GM15510 (cell line): Measurements from ENCODE around the gene WDTC1.

Experiments
- POLR2A ChIP-seq: IDR thresholded peaks from 3 replicates; pipeline ENCODE4 v1.6.1; 2011; ENCODE audit warnings: borderline replicate concordance; ENCODE audit not compliant: insufficient read length; ENCODE audit errors: extremely low read depth

Gene WDTC1

DNA sequence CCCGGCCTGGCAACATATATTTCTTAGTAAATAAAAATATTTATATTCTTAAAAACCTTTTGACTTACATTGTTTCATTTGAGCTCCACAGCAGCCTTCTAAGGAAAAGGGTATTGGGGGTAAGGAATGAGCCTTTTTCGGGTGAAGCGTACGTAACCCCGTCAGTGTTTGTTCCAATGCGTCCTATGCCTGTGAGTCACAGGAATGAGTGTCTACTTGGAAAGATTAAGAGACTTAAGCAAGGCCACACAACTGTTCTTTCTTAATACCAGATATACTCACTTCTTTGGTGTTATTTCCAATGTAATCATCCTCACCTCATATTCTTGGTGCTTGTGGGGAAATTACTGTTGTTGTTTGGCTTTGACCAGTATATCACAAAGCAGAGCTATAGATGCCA lies 22.7 kb downstream of the WDTC1 start:
- no peak for TF ChIP-seq POLR2A

DNA sequence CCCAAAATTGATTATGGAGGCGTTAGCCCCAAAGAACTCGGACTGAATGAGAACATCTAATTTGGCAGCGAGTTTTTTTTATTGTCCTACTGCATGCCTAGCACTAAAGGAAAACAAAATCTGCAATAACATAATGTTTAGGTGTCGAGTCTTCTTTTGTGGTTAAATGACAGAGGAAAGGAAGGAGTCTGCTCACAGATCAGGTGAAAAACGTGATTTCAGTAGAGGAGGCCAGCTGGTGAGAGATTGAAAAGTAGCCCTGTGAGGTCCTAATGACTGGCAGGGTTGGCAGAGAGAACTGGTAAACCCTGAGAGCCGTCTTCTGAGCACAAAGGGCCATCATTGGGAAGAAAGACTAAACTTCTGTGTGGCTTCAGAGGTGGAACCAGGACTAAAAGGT lies 24.2 kb downstream of the WDTC1 start:
- TF ChIP-seq POLR2A: no peak

DNA sequence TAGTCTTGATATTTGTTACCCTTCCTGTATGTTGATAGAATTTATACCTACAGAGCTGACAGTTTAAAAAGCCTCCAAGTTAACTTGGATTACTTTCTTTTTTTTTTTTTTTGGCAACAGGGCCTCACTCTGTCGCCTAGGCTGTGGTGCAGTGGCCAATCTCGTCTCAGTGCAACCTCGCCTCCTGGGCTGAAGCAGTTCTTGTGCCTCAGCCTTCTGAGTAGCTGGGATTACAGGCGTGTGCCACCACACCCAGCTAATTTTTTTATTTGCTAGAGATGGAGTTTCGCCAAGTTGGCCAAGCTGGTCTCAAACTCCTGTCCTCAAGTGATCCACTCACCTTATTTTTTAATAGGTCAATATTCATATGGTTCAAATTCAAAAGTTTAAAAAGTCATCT lies 32.7 kb downstream of the WDTC1 start:
- no peak for TF ChIP-seq POLR2A

DNA sequence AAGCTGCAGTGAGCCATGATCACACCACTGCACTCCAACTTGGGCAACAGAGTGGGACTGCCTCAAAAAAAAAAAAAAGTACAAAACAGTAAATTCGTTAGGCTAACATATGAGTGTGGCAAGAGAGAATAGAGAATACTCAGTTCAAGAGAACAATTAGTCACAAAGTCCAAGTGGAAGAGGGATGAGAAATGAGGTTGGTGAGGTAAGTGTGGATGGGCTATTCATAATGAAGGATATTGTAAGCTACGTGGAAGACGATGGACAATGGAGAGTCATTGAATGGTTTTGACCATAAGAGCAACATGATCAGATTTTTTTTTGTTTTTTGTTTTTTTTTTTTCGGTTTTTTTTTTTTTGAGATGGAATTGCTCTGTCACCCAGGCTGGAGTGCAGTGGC lies 34.8 kb downstream of the WDTC1 start:
- no peak for TF ChIP-seq POLR2A

DNA sequence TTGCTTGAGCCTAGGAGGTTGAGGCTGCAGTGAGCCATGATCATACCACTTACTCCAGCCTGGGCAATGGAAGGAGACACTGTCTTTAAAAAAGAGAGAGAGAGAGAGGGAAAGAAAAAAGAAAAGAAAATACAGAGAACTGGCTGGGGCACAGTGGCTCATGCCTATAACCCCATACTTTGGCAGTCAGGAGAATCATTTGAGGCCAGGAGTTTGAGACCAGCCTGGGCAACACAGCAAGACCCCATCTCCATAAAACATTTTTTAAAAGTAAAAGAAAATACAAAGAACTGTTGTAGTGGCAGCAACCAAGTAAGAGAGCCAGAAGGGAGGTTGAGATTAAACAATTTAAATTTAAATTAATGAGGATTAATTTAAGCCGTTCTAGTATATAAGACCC lies 39.8 kb downstream of the WDTC1 start:
- TF ChIP-seq POLR2A: no peak

DNA sequence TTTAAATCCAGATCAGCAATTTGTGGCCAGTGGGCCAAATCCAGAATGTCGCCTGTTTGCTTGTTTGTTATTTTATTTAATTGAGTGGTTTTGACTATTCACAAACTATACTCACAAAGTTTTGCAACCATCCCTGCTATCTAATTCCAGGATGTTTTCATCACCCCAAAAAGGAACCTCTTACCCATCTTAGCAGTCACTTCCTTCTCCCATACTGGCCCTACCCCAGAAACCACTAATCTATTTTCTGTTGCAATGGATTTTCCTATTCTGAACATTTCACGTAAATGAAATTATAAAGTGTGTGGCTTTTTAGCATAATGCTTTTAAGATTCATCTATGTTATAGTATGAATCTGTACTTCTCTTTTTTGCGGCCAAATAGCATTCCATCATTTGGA lies 41.3 kb downstream of the WDTC1 start:
- no peak for TF ChIP-seq POLR2A

DNA sequence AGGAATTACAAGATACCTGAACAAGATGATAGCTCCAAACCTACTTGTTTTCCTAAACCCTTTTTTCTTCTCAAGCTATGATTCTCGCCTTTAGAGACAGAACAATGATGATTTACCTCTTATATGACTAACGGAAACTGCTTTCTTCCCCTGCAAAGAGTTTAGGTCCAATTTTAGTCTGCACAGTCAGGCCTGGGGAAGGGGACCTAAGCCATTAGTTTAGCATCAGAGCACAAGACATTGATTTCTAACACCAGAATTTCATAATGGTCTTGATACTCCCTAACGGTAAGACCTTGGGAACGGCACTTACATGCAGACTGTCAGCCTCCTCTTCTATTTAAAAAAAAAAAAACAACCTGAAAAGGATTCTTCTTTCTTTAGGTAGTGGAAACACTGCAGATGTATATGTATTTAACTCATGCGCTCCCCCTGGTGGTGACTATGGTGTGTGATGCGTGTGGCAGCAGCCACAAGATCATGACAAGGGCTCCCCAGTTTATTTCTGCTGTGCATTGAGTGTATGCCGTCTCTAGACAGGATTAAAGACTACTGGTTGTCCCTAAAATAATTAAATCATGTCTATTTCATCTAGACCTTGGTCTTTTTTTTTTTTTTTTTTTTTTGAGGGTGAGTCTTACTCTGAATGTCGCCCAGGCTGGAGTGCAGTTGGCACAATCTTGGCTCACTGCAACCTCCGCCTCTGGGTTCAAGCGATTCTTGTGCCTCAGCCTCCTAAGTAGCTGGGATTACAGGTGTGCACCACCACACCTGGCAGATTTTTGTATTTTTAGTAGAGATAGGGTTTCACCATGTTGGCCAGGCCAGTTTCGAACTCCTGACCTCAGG lies 50.2 kb downstream of the WDTC1 start:
- TF ChIP-seq POLR2A: no peak

DNA sequence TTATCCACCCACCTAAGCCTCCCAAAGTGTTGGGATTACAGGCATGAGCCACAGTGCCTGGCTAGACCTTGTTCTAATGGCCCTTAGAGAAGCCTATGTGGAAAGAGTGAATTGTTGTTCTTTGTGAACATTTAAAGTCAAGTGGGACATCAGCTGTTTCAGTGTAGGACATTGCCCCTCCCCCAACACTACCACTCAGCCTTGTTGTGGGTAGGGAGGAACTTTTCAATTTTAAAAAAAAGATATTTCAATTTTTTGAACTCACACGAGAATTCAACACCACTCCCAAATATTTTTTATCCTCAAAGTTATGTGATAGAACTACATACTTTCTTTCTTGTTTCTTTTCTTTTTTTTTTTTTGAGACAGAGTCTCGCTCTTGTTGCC lies 50.8 kb downstream of the WDTC1 start:
- no peak for TF ChIP-seq POLR2A

DNA sequence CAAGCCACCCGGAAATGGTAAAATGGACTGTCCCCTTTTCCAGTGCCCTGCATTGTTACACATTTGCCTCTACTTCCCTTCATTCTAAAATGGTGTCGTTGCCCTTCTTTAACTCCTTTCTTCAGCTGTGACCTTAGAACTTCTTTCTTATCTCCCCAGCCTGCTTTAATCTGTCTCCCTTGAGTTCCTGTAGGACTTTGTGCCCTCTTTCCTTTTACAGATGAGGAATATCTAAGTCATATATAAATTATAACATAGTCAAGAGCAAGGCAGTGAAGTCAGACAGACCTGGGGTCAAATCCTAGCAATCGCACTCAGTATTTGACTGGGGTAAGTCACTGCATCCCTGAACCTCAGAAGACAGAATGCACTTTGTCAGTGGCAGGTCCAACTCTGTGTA lies 56.1 kb downstream of the WDTC1 start:
- no peak for TF ChIP-seq POLR2A

DNA sequence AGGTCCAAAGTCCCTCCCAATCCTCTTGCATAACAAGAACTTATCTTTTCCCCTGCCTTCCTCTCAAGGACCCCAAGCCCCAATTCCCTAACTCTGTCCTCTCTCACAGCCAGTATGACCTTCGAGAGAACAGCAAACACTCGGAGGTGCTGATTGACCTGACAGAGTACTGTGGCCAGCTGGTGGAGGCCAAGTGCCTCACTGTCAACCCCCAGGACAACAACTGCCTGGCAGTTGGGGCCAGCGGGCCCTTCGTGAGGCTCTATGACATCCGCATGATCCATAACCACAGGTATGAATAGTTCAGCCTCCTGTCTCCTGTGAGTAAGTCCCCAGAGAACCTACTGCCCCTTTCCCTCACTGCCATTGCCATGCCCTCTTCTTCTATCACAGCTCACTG lies 57.7 kb downstream of the WDTC1 start:
- no peak for TF ChIP-seq POLR2A

DNA sequence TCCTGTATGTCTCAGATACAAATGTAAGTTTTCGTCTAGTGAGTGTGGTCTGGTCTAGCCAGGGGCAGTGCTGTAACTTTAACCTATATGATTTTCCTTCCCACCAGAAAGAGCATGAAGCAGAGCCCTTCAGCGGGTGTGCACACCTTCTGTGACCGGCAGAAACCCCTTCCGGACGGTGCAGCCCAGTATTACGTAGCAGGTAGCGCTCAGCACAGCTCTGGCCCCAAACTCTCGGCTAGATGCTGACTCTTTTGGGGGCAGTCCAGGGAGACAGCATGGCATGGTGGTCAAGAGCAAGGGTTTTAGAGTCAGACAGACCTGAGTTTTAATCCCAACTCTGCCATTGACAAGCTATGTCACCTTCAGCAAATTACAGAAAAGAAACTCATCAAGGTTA lies 59.5 kb downstream of the WDTC1 start:
- no peak for TF ChIP-seq POLR2A

DNA sequence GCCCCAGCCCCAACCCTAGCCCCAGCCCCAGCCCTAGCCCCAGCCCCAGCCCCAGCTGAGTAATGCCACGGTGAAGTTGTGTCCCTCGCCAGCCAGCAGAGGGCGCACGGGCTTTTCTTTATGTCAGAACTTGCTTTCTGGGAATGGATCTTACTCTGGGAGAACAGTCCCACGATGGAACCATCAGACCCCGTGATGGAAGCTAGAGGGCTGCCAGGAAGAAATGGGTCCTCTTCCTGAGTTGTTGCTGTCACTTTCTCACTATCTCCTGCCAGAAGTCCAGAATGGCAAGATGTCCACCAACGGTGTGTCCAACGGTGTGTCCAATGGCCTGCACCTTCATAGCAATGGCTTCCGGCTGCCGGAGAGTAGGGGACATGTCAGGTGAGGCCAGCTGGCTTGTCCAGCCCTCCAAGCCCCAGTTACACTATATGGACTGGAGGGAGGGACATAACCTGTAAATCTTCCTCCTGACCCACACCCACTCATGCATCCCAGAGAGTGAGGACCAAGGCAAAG lies 62.4 kb downstream of the WDTC1 start:
- TF ChIP-seq POLR2A: no peak

DNA sequence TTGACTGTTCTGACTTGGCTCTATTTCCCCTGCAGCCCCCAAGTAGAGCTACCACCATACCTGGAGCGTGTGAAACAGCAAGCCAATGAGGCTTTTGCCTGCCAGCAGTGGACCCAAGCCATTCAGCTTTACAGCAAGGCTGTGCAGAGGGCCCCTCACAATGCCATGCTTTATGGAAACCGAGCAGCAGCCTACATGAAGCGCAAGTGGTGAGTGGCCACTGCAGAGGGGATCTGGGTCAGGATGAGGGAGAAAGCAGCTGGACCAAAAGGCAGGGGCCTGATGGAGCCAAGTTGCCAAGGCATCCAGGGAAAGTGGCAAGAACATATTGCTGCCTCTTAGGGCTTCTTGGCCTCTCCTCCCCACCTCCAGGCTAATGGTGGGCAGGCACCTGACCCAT lies 63.5 kb downstream of the WDTC1 start:
- no peak for TF ChIP-seq POLR2A

DNA sequence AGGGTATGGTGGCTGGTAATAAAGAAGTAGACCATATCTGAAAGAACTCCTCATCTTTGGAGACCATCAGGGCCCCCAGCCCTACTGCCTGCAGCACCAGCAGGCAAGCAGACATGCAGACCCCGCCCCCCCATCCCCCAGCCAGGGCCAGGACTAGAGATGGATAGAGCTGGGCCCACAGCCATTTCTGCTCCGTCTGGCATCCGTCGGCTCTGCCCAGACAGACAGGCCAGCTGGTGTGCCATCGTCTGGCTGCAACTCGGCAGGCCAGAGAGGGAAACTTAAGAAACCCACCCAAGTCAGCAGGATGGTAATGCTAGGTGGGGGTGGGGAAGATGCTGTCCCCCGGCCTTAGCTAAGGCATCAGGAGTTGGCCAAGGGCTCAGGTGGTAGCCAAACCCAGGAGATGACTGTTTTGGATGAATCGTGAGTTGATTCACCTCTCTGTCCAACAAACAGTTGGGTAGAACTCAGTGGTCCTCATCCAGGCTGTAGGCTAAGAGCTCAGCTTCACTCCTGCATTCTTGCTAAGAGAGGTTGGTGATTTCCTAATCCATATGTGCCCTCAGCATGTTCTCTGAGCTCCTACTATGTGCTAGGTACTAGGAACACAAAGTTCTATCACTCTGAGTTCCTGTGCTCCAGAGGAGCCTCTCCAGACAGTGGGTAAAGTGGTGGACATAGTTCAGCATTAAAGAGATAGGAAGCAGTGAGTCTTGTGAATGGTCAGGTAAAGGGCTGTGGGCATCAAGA lies 64.4 kb downstream of the WDTC1 start:
- TF ChIP-seq POLR2A: no peak

DNA sequence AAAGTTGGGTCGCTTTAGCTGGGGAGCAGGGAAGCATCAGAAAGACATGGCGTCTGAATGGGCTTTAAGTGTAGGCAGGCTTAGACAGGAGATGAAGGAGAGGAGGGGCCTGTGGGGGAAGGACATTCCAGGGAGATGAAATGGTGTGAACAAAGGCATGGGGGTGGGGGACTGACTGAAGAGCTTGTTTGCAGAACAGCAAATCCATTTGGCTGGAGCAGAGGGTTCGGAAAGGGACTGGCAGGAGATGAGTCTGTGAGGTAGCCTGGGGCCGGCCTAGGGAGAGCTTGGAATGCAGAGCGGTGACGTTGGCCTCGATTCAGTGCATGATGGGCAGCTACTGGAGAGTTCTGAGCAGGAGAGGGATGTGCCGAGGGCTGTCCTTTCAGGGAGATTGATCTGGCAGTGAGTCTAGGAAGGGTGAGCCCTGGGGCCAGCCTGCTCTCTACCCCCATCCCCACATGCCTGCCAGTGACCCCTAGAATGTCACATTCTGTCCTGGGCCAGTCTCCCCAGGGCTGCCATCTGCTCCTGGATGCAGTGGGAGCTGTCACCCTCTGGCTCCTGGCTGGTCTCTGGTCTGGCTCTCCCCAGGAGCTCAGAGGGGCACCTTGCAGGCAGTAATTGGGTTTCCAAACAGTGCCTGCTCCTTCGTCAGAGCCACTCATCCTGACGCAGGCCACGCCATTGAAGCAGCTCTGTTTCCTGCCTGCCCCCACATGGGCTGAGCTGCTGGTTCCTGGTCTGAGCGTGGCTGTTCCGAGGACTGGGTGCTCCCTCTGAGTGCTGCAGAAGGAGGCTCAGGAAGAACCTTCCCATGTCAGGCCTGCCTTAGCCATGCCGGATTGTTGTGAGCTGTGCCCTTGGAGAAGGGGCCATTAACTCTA lies 65.2 kb downstream of the WDTC1 start:
- TF ChIP-seq POLR2A: no peak
